HL-60 (cell line): ENCODE data around the gene RELCH.

ENCODE experiments used
- GABPA ChIP-seq: IDR thresholded peaks from 2 replicates; pipeline ENCODE4 v1.6.1; 2012; ENCODE audit warnings: low read depth
- SPI1 ChIP-seq: IDR thresholded peaks from 2 replicates; pipeline ENCODE4 v1.6.1; 2012; ENCODE audit warnings: low read depth, mild to moderate bottlenecking, borderline replicate concordance
- TF ChIP-seq, protein P1 (sequence below): IDR thresholded peaks from one replicate; pipeline ENCODE4 v1.5.1; 2011; ENCODE audit warnings: low read length, control low read depth, inconsistent platforms; ENCODE audit not compliant: insufficient read depth

GRCh38 chr18:62341473-62341872 lies 154.4 kb downstream of the RELCH start:
- no peak for TF ChIP-seq SPI1
- TF ChIP-seq, protein P1, sequence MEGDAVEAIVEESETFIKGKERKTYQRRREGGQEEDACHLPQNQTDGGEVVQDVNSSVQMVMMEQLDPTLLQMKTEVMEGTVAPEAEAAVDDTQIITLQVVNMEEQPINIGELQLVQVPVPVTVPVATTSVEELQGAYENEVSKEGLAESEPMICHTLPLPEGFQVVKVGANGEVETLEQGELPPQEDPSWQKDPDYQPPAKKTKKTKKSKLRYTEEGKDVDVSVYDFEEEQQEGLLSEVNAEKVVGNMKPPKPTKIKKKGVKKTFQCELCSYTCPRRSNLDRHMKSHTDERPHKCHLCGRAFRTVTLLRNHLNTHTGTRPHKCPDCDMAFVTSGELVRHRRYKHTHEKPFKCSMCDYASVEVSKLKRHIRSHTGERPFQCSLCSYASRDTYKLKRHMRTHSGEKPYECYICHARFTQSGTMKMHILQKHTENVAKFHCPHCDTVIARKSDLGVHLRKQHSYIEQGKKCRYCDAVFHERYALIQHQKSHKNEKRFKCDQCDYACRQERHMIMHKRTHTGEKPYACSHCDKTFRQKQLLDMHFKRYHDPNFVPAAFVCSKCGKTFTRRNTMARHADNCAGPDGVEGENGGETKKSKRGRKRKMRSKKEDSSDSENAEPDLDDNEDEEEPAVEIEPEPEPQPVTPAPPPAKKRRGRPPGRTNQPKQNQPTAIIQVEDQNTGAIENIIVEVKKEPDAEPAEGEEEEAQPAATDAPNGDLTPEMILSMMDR, result no peak
- no peak for TF ChIP-seq GABPA
